Islet of Langerhans (tissue), 1 donor: ENCODE data around the gene SIPA1L3.
"Not testable (repeated sequence)": the region's sequence is repeated elsewhere in the genome, so short reads cannot be mapped to it uniquely, and the experiment has no call there.

Source experiments
- FAIRE-seq: peaks from one replicate; lab custom pipeline; 2011; peaks lifted over from hg19 to GRCh38; lab: Jason Lieb, UNC

Gene SIPA1L3

GRCh38 chr19:38044267-38045111, 137.5 kb downstream of the SIPA1L3 start:
- no peak for FAIRE-seq

- FAIRE-seq = no peak
Observed at GRCh38 chr19:38045554-38046253, 138.7 kb downstream of the SIPA1L3 start.

DNA sequence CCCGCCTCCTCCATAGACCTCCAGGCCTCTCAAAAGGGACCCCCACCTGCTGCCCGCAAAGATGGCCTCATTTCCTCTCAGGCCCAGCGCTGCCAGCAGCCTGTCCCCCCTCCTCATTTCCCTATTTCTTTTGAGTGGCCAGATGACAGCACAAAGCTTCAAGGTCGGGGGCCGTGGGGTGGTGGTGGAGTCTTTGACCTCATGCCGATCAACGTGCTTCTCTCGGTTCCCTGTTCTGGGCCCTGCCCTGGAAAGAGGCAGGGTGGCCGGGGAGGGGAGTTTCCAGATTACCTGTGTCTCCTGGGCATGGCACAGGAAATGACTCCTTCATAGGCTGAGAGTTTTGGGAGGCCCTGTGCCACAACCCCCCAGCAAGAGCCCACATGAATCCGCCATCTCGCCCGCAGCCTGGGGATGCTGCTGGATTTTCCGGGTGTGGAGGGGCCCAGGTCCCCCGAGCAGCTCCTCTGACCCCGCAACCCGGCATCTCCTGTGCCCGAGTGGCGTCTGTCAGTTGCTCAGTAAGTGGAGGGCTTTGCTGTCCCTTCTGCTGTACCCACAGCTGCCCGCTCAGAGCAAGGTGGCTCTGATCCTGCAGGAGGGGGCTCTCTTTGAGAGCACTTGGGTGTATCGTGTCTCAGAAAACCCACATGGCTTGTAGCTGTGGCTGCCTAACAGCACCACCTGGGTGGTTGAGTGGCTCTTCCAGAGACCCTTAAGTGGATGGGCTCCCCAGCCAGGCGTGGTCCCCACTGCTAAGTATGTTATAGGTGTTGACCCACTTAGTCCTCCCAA, 139.4 kb downstream of the SIPA1L3 start:
- no peak for FAIRE-seq

DNA sequence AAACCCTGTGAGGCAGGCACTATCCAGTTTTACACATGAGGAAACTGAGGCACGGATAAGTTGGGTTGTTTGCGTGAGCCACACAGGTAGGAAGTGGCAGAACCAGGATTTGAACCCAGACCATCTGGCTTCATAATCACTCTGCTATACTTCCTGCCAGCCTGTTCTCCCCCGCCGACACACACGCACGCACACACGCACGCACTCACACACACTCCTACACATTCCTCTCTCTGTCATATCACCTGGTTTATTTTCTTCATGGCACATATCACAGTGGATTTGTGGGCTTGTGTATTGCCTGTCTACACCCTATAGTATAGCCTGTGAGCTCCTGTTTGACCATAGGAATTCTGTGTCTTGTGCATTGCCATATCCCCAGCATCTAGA, 140.0 kb downstream of the SIPA1L3 start:
- FAIRE-seq = no peak

- no peak for FAIRE-seq
Observed at GRCh38 chr19:38047641-38048040, 140.6 kb downstream of the SIPA1L3 start.

DNA sequence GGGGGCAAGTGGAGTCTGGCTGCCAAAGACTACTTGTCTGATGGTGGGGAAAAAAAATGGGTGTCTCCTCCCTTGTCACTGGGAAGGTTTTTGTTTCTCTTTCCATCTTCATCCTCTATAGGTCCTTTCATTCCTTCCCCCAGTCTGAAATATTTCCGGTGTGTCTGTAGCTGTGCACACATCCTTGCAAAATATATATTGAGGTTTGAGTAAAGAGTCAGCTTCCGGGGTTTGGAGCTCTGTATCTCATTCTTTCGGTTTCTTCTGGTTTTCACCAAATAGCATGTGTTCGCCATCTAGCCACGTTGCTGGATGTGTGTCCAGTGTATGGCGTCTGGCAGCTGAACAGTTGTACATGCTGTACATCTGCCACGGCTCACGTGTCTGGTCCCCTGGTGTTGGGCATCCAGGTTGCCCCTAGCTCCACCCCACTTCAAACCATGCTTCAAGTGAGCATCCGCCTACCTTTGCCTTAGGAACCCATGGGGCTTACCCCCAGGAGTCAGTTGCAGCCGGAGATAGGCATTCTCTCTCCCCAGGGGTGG, 142.2 kb downstream of the SIPA1L3 start:
- FAIRE-seq = no peak

GRCh38 chr19:38055010-38055409, 148.0 kb downstream of the SIPA1L3 start:
- FAIRE-seq = no peak

GRCh38 chr19:38055655-38056521, 148.9 kb downstream of the SIPA1L3 start:
- no peak for FAIRE-seq

DNA sequence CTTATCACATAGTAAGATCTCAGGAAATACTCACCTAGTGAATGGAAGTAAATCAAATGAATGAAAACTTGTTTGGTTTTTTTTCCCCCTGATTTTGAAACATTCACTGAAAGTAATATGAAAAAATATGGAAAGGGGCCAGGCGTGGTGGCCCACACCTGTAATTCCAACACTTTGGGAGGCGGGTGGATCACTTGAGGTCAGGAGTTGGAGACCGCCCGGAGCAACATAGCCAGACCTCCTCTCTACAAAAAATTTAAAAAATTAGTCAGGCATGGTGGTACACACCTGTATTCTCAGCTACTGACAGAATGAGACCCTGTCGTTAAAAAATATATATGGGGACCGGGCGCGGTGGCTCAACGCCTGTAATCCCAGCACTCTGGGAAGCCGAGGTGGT, 149.6 kb downstream of the SIPA1L3 start:
- FAIRE-seq = no peak

DNA sequence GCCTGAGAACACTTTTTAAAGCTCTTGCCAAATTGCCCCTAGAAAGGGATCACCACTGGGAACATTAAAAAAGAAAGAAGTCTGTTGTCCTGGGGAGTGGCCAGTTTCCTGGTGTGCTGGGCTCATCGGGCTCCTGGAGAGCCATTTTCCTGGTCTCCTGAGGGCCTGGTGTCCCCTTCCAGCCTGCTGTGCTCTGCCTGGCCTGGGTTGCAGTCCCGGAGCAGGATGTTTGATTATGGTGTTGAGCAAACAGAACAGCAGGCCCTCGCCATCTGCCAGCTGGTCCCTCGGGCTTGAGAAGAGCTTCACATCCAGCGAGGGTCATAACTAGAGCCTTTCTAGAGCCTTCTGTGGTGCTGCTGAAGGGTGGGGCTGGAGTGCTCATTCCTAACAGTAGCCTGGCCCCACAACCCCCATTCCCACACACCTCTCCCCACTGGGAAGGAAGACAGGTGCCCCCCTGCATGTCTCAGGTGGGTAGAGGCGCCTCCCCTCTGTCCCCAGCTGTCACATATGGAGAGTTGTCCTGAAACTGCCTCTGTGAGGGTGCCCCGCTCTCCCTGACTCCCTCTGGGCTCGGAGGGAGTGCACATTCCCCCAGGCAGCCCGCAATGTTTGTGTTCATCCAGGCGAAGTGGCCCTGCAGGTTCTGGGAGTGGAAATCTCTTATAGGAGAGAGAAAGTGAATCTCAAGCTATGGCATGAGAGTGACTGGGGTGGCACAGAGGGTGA, 151.1 kb downstream of the SIPA1L3 start:
- no peak for FAIRE-seq

DNA sequence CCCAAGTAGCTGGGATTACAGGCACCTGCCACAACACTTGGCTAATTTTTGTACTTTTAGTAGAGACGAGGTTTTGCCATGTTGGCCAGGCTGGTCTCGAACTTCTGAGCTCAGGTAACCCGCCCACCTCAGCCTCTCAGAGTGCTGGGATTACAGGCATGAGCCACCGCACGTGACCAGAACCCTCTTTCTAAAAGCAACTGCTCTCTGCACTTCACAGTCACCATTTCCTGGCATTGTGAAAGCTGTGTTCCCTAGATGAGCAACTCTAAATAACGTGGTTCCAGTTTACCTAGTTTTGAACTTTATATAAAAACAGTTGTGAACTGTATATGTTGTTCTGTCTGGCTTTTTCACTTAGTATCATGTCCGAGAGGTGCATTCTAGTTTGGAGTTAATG, 152.9 kb downstream of the SIPA1L3 start:
- no peak for FAIRE-seq

DNA sequence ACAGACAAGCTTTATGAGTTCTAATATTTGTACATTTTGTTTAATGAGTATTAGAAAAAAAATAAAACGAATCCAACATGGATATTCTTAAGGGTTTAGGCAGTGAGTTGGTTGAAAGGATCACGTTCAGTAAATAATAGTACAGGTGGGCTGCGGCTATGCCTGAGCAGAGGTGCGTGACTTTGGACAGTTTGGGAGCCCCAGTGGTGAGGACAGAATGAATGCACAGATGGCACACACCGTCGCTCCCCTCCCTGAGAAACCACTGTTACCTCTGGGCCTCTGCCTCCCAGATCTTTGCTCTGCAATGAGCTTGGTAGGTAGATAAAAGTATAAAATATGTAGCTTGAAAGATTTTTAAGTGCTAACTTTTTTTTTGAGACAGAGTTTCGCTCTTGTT, 153.3 kb downstream of the SIPA1L3 start:
- FAIRE-seq = peak; percentile 99

- FAIRE-seq = no peak
Observed at GRCh38 chr19:38061294-38061693, 154.3 kb downstream of the SIPA1L3 start.

DNA sequence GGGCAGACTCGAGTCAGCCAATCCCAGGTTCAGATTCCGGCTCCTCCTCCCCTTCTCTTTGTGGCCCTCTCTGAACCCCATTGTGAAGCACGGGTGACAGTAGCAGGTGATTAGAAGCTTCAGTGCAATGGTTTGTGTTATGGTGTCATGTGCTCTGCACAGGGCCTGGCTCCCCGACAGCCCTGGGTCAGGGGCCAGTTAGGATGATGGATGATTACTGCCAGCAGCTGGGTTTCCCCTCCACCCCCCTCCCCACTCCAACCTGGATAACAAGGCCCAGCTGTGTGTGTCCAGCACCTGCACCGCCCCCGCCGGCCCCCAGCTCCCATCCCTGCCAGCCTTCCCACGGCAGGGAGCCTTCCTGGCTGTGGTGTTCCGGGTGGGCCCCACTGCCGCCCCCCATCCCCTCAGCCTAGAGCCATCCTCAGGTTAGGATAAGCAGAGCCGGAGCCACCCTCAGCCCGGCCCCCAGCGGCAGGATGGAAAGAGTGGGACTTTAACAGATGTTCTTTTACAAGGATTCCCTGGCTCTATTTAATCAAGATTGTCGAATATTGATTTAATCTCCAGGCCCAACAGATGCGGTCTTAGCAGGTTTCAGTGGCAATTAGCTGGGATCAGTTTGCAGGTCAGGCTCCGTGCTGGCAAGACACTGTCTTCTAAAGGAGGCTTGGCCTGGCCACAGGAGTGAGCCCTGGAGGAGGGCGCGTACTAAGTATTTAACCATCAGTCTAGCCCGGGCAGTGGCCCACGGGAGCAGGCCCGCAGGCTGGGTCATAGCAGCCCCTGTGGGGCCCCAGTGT, 156.2 kb downstream of the SIPA1L3 start:
- no peak for FAIRE-seq

DNA sequence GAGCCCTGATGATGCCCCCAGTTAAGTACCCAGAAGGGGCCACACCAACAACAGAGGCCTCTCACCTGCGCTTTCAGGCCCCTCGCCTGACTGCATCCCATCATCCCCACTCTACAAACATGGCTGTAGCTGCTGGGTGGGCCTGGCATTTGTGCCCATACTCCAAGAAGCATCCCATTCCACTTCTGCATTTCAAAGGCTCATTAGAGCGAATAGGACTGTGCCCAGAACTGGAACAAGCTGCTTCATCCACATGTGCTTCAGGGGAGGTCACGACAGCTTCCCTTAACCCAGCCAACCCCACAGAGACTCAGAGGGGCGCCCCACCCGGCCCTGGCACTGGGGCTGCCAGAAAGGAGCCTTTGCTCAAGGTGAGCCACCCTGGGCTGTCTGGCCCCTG, 156.9 kb downstream of the SIPA1L3 start:
- FAIRE-seq = no peak

- no peak for FAIRE-seq
Observed at GRCh38 chr19:38064661-38065425, 157.8 kb downstream of the SIPA1L3 start.

- FAIRE-seq = not testable (repeated sequence)
Observed at GRCh38 chr19:38065775-38066174, 158.8 kb downstream of the SIPA1L3 start.

DNA sequence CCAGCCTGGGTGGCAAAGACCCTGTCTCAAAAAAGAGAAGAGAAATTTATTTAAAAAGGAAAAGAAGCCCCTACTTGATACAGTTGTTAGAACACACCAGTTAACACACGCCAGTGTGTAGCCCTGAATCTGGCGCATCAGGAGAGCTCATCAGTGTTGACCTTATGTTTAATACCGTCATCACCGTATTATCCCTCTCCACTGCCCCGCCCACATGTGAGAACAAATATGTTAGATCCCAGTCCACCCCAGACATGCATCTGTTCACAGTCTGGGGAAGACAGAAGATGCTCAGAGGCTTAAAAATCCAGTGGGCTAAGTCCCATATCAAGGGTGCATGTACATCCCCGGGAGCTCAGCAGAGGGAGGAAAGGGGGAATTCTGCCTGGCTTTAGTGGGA, 161.8 kb downstream of the SIPA1L3 start:
- no peak for FAIRE-seq

GRCh38 chr19:38070573-38070972, 163.6 kb downstream of the SIPA1L3 start:
- FAIRE-seq = no peak
